Stimulated activated CD8-positive, alpha-beta memory T cell treated with anti-CD3 and anti-CD28 coated beads, Interleukin-4, amount 100 ng/mL, for 4 hours (primary cell): ENCODE measurements around the gene B3GNT4.
"Not testable (repeated sequence)": the region's sequence is repeated elsewhere in the genome, so short reads cannot be mapped to it uniquely, and the experiment has no call there.

Experiments used
- DNase-seq, 2 donors: peaks; one replicate each; pipeline ENCODE4 v3.0.0-alpha.2; 2020; ENCODE audit warnings: low read depth in 2 of 2, low spot score in 1 of 2

B3GNT4 gene

DNA sequence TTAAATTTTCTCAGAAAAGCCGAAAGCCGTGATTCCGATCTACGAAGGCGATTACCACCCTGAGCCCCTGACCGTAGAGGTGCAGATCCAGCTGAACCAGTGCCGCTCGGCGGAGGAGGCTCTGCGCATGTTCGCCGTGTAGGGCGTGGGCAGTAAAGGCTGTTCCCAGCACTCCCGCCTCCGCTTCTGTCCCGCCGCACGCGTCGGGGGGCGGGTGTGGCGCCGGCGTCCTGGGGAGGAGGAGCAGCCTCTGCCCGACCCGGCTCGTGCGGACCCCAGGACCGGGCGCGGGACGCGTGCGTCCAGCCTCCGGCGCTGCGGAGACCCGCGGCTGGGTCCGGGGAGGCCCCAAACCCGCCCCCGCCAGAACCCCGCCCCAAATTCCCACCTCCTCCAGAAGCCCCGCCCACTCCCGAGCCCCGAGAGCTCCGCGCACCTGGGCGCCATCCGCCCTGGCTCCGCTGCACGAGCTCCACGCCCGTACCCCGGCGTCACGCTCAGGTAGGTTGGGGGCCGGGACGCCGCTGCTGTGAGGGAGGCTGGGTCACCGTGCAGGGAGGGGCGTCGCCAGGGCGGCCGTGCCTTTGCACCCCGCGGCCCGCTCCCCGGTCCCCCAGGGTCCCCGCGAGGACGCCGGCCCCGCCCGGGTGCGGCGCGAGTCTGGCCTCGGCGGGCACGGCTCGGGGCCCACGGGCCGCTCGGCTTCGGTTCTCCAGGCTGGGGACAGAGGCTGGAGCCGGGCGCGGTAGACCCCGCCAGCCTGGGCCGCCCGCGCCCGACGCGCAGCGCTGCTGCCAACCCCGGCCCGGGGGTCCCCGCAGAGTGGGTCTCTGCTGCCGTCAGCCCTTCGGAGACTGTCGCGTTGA lies at the start of gene B3GNT4:
TSS of gene B3GNT4 (plus strand) at position 409 of the 866 bp plus-strand sequence. CDS start 910 bp downstream, outside the sequence.
- peak; percentile 37 to 46 for DNase-seq

- DNase-seq, result no peak
Measured at GRCh38 chr12:122155705-122156104, 47.8 kb upstream of the B3GNT4 start.

GRCh38 chr12:122158700-122159285 lies 44.7 kb upstream of the B3GNT4 start:
- DNase-seq, result no peak

DNA sequence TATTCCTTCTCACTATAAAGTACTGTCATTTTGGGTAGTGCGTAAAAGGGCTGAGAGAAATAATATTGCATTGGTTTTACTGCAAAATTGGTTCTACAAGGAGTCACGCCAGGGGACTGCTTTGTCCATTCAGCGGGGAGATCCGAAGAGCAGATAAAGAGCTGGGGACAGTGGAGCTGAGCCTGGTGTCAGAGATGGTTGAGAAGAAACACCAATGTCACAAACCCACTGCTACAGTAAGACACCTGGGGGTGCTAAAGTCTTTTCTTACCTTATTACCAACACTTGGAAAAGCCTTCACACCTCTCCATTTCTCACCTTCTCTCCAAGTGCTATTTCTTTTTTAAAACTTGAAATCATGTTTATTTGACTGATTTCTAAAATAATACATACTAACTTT lies 43.6 kb upstream of the B3GNT4 start:
- no peak for DNase-seq

DNA sequence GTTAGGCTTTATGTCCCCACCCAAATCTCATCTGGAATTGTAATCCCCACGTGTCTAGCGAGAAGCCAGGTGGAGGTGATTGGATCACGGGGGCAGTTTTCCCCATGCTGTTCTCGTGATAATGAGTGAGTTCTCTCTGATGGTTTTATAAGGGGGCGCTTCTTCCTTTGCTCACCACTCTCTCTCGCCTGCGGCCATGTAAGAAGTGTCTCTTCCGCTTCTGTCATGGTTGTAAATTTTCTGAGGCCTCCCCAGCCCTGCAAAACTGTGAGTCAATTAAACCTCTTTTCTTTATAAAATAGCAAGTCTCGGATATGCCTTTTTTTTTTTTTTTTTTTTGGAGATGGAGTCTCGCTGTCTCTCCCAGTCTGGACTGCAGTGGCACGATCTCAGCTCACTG lies 42.7 kb upstream of the B3GNT4 start:
- DNase-seq, result no peak

GRCh38 chr12:122161682-122162081 lies 41.8 kb upstream of the B3GNT4 start:
- no peak for DNase-seq

- no peak for DNase-seq
Measured at GRCh38 chr12:122162976-122163375, 40.5 kb upstream of the B3GNT4 start.

- no peak for DNase-seq
Measured at GRCh38 chr12:122166422-122167349, 36.8 kb upstream of the B3GNT4 start.

DNA sequence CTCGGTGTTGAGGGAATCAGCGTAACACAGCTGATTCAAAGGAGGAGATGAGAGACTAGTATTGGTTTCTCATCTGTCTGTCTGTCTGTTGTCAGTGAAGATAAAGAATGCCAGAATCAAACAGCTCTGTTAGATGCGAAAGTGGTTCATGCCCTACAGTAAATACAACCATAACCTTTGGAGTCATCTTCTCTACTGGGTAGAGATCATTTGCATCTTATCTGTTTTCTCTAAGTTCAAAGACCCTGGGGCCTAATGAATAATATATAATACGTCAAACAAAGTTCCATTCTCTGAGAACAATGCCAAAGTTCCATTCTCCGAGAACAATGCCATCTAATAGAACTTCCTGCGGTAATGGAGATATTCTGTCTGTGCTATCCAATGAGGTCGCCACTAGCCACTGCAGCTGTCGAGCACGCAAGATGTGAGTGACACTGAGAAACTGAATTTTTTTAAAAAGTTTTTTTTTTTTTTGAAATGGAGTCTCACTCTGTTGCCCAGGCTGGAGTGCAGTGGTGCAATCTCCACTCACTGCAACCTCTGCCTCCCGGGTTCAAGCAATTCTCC lies 36.1 kb upstream of the B3GNT4 start:
- DNase-seq, result no peak

GRCh38 chr12:122168492-122168891 lies 35.0 kb upstream of the B3GNT4 start:
- no peak for DNase-seq

GRCh38 chr12:122171399-122171798 lies 32.1 kb upstream of the B3GNT4 start:
- DNase-seq, result no peak

DNA sequence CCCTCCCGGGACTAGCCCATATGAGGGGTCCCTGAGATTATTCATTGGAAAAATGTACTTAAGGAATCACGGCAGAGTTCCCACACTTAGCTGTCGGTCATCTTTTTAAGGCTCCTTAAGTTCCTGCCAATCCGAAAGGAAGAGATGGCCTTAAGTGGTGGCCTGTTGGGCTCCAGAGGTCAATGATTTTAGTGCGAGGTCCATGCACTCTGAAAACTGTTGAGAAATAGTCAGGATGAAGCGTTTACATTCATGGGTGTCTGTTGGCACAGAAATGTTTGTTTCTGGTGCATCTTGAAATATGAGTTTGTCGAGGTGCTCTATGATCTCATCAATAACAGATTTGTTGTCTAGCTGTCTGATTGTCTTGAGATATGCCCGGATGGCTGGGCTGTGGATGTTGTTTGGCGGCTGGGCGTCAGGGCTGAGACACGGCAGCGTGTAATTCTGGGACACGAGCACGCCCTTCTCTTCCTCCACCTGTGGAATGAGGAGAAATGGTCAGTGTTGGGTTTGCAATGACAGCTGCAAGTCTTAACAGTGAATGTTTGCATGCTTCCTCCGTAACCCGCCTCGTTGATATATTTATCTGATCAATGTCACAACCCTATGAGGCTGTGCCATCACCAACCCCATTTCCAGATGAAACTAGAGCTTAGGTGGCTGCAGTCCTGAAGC lies 31.1 kb upstream of the B3GNT4 start:
- DNase-seq, result no peak

GRCh38 chr12:122174155-122174845 lies 29.2 kb upstream of the B3GNT4 start, which contains the start of gene IL31:
IL31 (minus strand) TSS chr12:122174221; CDS start chr12:122174172, 49 bp downstream.
- DNase-seq, result no peak

- not testable (repeated sequence) for DNase-seq
Measured at GRCh38 chr12:122176473-122176872, 27.0 kb upstream of the B3GNT4 start.

- DNase-seq, result no peak
Measured at GRCh38 chr12:122182887-122183587, 20.5 kb upstream of the B3GNT4 start, which contains the start of gene LRRC43. LRRC43 (plus strand) TSS chr12:122183123; CDS start chr12:122183145, 22 bp downstream.

DNA sequence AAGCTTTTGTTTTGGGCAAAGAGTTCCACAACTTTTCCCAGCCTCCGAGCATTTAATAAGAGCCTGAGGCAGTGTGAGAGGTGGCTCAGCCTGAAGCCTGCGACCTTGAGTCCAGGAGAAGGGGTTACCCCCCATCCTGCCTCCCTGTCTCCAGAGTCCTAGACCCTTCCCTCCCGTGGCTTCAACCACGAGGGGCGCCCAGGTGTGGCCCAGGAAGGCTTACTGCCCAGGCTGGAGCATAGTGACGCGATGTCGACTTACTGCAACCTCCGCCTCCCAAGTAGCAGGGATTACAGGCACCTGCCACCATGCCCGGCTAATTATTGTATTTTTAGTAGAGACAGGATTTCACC lies 19.9 kb upstream of the B3GNT4 start:
- DNase-seq, result no peak

- no peak for DNase-seq
Measured at GRCh38 chr12:122184517-122184916, 19.0 kb upstream of the B3GNT4 start.

DNA sequence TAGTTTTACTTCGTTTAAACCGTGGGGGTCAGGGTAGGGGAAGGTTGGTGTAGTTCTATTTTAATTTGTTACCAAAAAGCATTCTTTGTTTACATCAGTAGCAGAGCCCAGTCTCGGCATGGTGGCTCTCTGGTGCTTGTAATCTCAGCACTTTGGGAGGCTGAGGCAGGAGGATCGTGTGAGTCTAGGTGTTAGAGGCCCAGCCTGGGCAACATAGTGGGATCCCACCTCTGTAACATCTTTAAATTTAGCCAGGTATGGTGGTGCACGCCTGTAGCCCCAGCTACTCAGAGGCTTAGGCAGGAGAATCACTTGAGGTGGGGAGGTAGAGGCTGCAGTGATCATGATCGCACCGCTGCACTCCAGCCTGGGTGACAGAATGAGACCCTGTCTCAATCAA lies 18.4 kb upstream of the B3GNT4 start:
- DNase-seq, result no peak

DNA sequence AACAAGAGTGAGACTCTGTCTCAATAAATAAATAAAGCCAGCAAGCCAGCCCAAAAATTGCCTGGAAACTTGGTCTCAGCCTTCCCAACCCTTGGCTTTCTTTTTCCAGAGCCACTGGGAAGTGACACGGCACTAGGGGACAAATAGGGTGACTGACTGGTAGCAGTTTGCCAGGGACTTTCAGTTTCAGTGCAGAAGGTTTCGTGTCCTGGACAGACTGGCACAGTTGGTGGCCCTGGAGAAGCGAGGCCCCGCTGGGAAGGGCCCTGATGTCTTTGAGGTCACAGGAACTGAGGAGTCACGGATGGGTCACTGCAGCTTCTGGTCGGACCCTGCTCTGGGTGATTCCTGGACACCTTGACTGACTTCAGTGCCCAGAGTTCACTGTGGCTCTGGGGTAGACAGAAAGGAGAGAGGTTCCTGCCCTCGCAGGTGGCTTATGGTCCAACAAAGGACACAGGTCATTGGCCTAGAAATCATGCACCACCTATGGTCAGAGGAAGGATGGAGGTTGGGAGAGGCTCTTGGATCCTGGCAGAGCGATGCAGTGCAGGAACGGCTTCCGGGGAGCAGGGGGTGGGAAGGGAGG lies 17.9 kb upstream of the B3GNT4 start:
- no peak for DNase-seq
